ENCODE measurements around the gene LRCH1. TPM values are rescaled to one million over a fixed set of nuclear protein-coding genes. Genes with fewer than 3 reads are reported as not detected.

LRCH1 gene
- total and polyA plus RNA-seq, 10 of the 15 experiments (the other 5 are each of a cell fraction or from before 2014, with no cell fraction given), result 5.3 to 48.9 (median 14.4) TPM

GRCh38 chr13:46738766-46739165 lies 185.8 kb downstream of the LRCH1 start:
- TF ChIP-seq FOS (IDR thresholded peaks at IDR 0.05; ENCODE audit: borderline replicate concordance, extremely low read depth, insufficient read length) (no peak), RAD21 (IDR thresholded peaks at IDR 0.05; ENCODE audit: insufficient read depth, low read depth, low read length) (no peak), SRF (IDR thresholded peaks at IDR 0.05; ENCODE audit: low read depth in 2 of 2, low read length in 2 of 2) (no peak), MTA2 (IDR thresholded peaks at IDR 0.05; ENCODE audit: low read depth) (no peak)
- H3K36me3 ChIP-seq (ENCODE audit: control insufficient read depth in 2 of 2, insufficient read depth in 2 of 2, low read length in 1 of 2), result peaks cover 6 to 31% of the 10 kb centered on the region in 2 experiments
- 100% methylated on average over 1 of the region's 1 CpG for WGBS (ENCODE audit: insufficient coverage, insufficient replicate concordance, low lambda C conversion rate, missing lambda C conversion rate)
- H3K9ac ChIP-seq (ENCODE audit: control insufficient read depth, insufficient read depth, low read length), result no peak overlapping the region
- no peak overlapping the region for H2AFZ ChIP-seq (ENCODE audit: control insufficient read depth, low read depth, low read length)
- no peak for ATAC-seq
- ChIA-PET SMC1A (ENCODE audit: uncharacterized antibody, unreplicated experiment) (no interaction called here), CTCF (no interaction called here), RAD21 (ENCODE audit: unreplicated experiment) (interaction anchor here (0.9 kb wide), 1 partner anchor 187 kb away, joined by 4 read pairs; no protein-coding TSS in a partner anchor), POLR2A (interaction anchor here (1.0 kb wide), 1 partner anchor 12 kb away, joined by 3 read pairs; no protein-coding TSS in a partner anchor)
- no peak for DNase-seq (ENCODE audit: low read depth, low spot score)
- no peak for FAIRE-seq
- H3K27me3 ChIP-seq (replicated peaks in 1 of 2; ENCODE audit: control insufficient read depth in 2 of 2, insufficient read depth in 2 of 2, low read length in 1 of 2), result no peaks in the 10 kb centered on the region
- no TSS peak for BruUV-seq (replicated peaks)
- H3K4me3 ChIP-seq, result no peak overlapping the region
- no peaks in the 10 kb centered on the region for H4K20me1 ChIP-seq (ENCODE audit: control insufficient read depth, insufficient read depth)
- no peaks in the 10 kb centered on the region for H3K4me1 ChIP-seq (ENCODE audit: control insufficient read depth, insufficient read depth, low read length)
- H3K27ac ChIP-seq (ENCODE audit: control insufficient read depth, insufficient read depth), result no peak overlapping the region
- H3K79me2 ChIP-seq (ENCODE audit: control insufficient read depth, insufficient read depth, low read length), result no peaks in the 10 kb centered on the region
- intact Hi-C loops (cut with micrococcal nuclease; ENCODE audit: unreplicated experiment) (no loop called here), in situ Hi-C loops (cut with MboI) (no loop called here)
- no peak overlapping the region for H3K4me2 ChIP-seq (ENCODE audit: control insufficient read depth, insufficient read depth)
- H3K9me3 ChIP-seq (replicated peaks; ENCODE audit: control insufficient read depth, insufficient read depth, low read length), result no peaks in the 10 kb centered on the region

DNA sequence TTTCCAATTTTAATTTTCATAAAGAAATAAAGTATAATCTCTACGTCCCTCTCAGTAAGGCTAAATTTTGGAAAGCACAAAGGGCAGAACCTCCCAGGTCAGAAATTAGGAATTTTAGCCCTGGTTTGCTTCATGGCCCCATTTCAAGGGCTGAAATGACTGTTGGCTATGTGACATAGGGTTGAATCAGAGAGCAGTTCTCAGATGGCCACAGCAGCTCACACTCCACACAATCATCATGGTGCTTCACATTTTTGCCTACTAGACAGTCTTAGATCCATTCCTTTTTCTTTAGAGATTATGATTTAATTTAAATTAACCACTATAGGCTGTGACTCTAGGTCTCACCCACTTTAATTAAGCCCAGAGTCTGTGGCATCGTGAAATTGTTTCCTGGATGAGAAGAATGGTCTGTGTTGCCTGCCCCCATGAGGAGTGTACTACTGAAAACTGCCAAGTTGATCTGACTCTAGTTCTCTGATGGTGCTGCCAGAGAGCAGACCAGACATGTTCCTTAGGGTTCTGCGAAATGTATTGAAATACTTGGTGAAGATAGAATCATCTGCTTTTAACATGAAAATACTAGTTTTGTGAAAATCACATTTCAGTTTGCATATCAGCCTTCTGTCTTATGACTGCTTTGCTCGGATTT lies 186.6 kb downstream of the LRCH1 start:
- H3K4me2 ChIP-seq (ENCODE audit: control insufficient read depth, insufficient read depth), result no peak overlapping the region
- no peak overlapping the region for H3K9ac ChIP-seq (ENCODE audit: control insufficient read depth, insufficient read depth, low read length)
- ChIA-PET CTCF (interaction anchor here (0.6 to 1.2 kb wide), 3 partner anchors 11 to 33 kb away, joined by 3 read pairs; no protein-coding TSS in a partner anchor), POLR2A (interaction anchor here (0.5 kb wide), 1 partner anchor 335 kb away, joined by 5 read pairs; no protein-coding TSS in a partner anchor), SMC1A (ENCODE audit: uncharacterized antibody, unreplicated experiment) (interaction anchor here (0.9 to 1.4 kb wide), 3 partner anchors 11 to 204 kb away, joined by 3 to 4 read pairs (median 3); no protein-coding TSS in a partner anchor), RAD21 (ENCODE audit: unreplicated experiment) (no interaction called here)
- 98% methylated on average over 4 of the region's 4 CpGs for WGBS (ENCODE audit: insufficient coverage, insufficient replicate concordance, low lambda C conversion rate, missing lambda C conversion rate)
- H3K27ac ChIP-seq (ENCODE audit: control insufficient read depth, insufficient read depth), result no peak overlapping the region
- BruUV-seq (replicated peaks), result no TSS peak
- H4K20me1 ChIP-seq (ENCODE audit: control insufficient read depth, insufficient read depth), result no peaks in the 10 kb centered on the region
- H2AFZ ChIP-seq (ENCODE audit: control insufficient read depth, low read depth, low read length), result no peak overlapping the region
- no peak overlapping the region for H3K4me3 ChIP-seq
- FAIRE-seq (no peak), ATAC-seq (no peak), DNase-seq (ENCODE audit: low read depth, low spot score) (no peak)
- no peaks in the 10 kb centered on the region for H3K9me3 ChIP-seq (replicated peaks; ENCODE audit: control insufficient read depth, insufficient read depth, low read length)
- H3K4me1 ChIP-seq (ENCODE audit: control insufficient read depth, insufficient read depth, low read length), result no peaks in the 10 kb centered on the region
- no peaks in the 10 kb centered on the region for H3K79me2 ChIP-seq (ENCODE audit: control insufficient read depth, insufficient read depth, low read length)
- no peaks in the 10 kb centered on the region for H3K27me3 ChIP-seq (replicated peaks in 1 of 2; ENCODE audit: control insufficient read depth in 2 of 2, insufficient read depth in 2 of 2, low read length in 1 of 2)
- in situ Hi-C loops (cut with MboI), result no loop called here
- peaks cover 6 to 31% of the 10 kb centered on the region in 2 experiments for H3K36me3 ChIP-seq (ENCODE audit: control insufficient read depth in 2 of 2, insufficient read depth in 2 of 2, low read length in 1 of 2)
- intact Hi-C loops (cut with micrococcal nuclease; ENCODE audit: unreplicated experiment), result no loop called here
- TF ChIP-seq ESRRA (IDR thresholded peaks at IDR 0.05; ENCODE audit: low read length), result no peak
- no peak for TF ChIP-seq NFIC (IDR thresholded peaks at IDR 0.05; ENCODE audit: low read depth, low read length)
- no peak for TF ChIP-seq RCOR1 (conservative IDR thresholded peaks at IDR 0.05; ENCODE audit: low read depth, low read length)
- TF ChIP-seq SP1 (IDR thresholded peaks at IDR 0.05; ENCODE audit: low read depth, low read length), result no peak
- TF ChIP-seq SUPT20H (IDR thresholded peaks at IDR 0.05; ENCODE audit: borderline replicate concordance, control insufficient read depth, low read depth, low read length), result no peak
- TF ChIP-seq EGR1 (IDR thresholded peaks at IDR 0.05; ENCODE audit: borderline replicate concordance in 1 of 2, low read depth in 2 of 2, low read length in 2 of 2), result no peak
- no peak for TF ChIP-seq YY1 (IDR thresholded peaks at IDR 0.05; ENCODE audit: low read depth, low read length)
- no peak for TF ChIP-seq RB1 (IDR thresholded peaks at IDR 0.05; ENCODE audit: borderline replicate concordance)
- no peak for TF ChIP-seq TBL1XR1 (IDR thresholded peaks at IDR 0.05; ENCODE audit: low read depth, low read length)
- no peak for TF ChIP-seq RELB (IDR thresholded peaks at IDR 0.05; ENCODE audit: low read depth)
- TF ChIP-seq IKZF1 (conservative IDR thresholded peaks at IDR 0.05), result no peak
- TF ChIP-seq SMAD1 (IDR thresholded peaks at IDR 0.05; ENCODE audit: low read depth, partially characterized antibody), result no peak
- TF ChIP-seq TCF12 (IDR thresholded peaks at IDR 0.05; ENCODE audit: low read depth, low read length), result no peak

Data from GM12878 (cell line).